SK-N-SH (cell line): ENCODE measurements around the gene MROH2B.

Source experiments
- EP300 ChIP-seq, 2 experiments: IDR thresholded peaks; 2 replicates each; pipeline versions ENCODE4 v1.4.0 to v1.6.1; 2012; ENCODE audit warnings: borderline replicate concordance in 1 of 2, low read depth in 1 of 2, low read length in 1 of 2
- FOXJ3 ChIP-seq: sonication (generic); formaldehyde crosslinking; IDR thresholded peaks from 2 replicates; pipeline ENCODE4 v1.5.1; 2020; ENCODE audit warnings: mild to moderate bottlenecking, missing genetic modification reagents
- FOXM1 ChIP-seq: IDR thresholded peaks from 2 replicates; pipeline ENCODE4 v1.4.0; 2012; ENCODE audit warnings: low read depth, mild to moderate bottlenecking
- GABPA ChIP-seq: IDR thresholded peaks from 2 replicates; pipeline ENCODE4 v1.4.0; 2012; ENCODE audit warnings: low read depth, mild to moderate bottlenecking
- JUND ChIP-seq: IDR thresholded peaks from 2 replicates; pipeline ENCODE4 v1.4.0; 2012
- RXRA ChIP-seq: IDR thresholded peaks from 2 replicates; pipeline ENCODE4 v1.4.0; 2012; ENCODE audit warnings: low read depth, mild to moderate bottlenecking, borderline replicate concordance
- SIN3A ChIP-seq: IDR thresholded peaks from 2 replicates; pipeline ENCODE4 v1.6.1; 2012; ENCODE audit warnings: low read depth, mild to moderate bottlenecking, low read length, moderate library complexity, borderline replicate concordance
- TCF12 ChIP-seq: IDR thresholded peaks from 2 replicates; pipeline ENCODE4 v1.4.0; 2012
- YY1 ChIP-seq: IDR thresholded peaks from 2 replicates; pipeline ENCODE4 v1.4.0; 2012; ENCODE audit warnings: low read depth, mild to moderate bottlenecking
- TF ChIP-seq, protein P1 (sequence below): fragments of 200-600 bp; sonication (generic); IDR thresholded peaks from 2 replicates; pipeline ENCODE4 v1.6.1; 2017; ENCODE audit warnings: antibody characterized with exemption, mild to moderate bottlenecking, moderate library complexity
- TF ChIP-seq, protein P2 (sequence below): IDR thresholded peaks from 2 replicates; pipeline ENCODE4 v1.6.1; 2012; ENCODE audit warnings: mild to moderate bottlenecking, low read depth, low read length, moderate library complexity

GRCh38 chr5:40976041-40976440 lies 95.1 kb downstream of the MROH2B start:
- TF ChIP-seq, protein P1, sequence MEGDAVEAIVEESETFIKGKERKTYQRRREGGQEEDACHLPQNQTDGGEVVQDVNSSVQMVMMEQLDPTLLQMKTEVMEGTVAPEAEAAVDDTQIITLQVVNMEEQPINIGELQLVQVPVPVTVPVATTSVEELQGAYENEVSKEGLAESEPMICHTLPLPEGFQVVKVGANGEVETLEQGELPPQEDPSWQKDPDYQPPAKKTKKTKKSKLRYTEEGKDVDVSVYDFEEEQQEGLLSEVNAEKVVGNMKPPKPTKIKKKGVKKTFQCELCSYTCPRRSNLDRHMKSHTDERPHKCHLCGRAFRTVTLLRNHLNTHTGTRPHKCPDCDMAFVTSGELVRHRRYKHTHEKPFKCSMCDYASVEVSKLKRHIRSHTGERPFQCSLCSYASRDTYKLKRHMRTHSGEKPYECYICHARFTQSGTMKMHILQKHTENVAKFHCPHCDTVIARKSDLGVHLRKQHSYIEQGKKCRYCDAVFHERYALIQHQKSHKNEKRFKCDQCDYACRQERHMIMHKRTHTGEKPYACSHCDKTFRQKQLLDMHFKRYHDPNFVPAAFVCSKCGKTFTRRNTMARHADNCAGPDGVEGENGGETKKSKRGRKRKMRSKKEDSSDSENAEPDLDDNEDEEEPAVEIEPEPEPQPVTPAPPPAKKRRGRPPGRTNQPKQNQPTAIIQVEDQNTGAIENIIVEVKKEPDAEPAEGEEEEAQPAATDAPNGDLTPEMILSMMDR: no peak
- TF ChIP-seq RXRA: no peak
- no peak for TF ChIP-seq TCF12
- no peak for TF ChIP-seq FOXM1
- TF ChIP-seq EP300 (IDR thresholded peaks at IDR 0.05; ENCODE audit: borderline replicate concordance in 1 of 2, low read depth in 1 of 2, low read length in 1 of 2): no peak
- no peak for TF ChIP-seq GABPA
- TF ChIP-seq, protein P2, sequence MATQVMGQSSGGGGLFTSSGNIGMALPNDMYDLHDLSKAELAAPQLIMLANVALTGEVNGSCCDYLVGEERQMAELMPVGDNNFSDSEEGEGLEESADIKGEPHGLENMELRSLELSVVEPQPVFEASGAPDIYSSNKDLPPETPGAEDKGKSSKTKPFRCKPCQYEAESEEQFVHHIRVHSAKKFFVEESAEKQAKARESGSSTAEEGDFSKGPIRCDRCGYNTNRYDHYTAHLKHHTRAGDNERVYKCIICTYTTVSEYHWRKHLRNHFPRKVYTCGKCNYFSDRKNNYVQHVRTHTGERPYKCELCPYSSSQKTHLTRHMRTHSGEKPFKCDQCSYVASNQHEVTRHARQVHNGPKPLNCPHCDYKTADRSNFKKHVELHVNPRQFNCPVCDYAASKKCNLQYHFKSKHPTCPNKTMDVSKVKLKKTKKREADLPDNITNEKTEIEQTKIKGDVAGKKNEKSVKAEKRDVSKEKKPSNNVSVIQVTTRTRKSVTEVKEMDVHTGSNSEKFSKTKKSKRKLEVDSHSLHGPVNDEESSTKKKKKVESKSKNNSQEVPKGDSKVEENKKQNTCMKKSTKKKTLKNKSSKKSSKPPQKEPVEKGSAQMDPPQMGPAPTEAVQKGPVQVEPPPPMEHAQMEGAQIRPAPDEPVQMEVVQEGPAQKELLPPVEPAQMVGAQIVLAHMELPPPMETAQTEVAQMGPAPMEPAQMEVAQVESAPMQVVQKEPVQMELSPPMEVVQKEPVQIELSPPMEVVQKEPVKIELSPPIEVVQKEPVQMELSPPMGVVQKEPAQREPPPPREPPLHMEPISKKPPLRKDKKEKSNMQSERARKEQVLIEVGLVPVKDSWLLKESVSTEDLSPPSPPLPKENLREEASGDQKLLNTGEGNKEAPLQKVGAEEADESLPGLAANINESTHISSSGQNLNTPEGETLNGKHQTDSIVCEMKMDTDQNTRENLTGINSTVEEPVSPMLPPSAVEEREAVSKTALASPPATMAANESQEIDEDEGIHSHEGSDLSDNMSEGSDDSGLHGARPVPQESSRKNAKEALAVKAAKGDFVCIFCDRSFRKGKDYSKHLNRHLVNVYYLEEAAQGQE: no peak
- no peak for TF ChIP-seq JUND
- TF ChIP-seq FOXJ3 (CRISPR knock-in tag): no peak
- TF ChIP-seq YY1: no peak
- no peak for TF ChIP-seq SIN3A
